HG03378 (cell line): ENCODE results near the gene NAT8.
"Not testable (repeated sequence)": the region's sequence is repeated elsewhere in the genome, so short reads cannot be mapped to it uniquely, and the experiment has no call there.

Source experiments
- ATAC-seq: cut with Tn5 transposase; IDR thresholded peaks from one replicate; pipeline ENCODE4 v1.9.1; 2021; ENCODE audit warnings: mild to moderate bottlenecking, moderate library complexity; ENCODE audit not compliant: unreplicated experiment

NAT8 gene

DNA sequence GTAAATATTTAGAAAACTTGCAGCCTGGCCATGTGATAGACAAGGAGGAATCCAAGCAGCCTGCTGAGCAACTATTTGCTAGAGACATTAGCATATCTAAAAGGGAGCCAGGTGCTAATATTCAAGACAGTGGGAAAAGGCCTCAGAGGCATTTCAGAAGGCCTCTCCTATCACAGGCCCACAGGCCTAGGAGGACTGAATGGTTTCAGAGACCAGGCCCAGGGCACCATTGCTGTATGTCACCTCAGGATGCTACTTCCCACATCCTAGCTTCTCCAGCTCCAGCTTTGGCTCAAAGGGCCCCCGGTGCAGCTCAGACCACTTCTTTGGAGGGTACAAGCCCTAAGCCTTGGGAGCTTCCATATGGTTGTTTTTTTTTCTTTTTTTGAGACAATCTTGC is 3.8 kb downstream of the NAT8 start:
- no peak for ATAC-seq

DNA sequence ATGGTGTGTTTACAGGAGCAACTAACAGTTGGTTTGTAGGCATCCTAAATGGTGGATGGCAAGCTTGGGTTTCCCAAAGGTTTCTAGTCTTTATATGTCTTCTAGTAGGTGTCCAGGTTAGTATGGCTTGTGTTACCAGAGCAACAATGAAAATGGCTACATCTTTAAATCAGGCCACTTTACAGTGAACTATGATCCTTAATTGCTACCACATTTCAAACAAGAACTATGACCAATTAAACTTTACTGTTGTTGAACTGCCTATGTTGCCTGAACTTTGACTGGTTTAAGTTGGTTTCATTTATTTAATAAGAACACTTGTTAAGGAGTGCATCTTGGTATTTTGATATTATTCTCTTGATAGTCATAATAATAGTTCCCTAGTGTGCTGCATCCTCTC is 5.2 kb downstream of the NAT8 start:
- ATAC-seq: not testable (repeated sequence)

DNA sequence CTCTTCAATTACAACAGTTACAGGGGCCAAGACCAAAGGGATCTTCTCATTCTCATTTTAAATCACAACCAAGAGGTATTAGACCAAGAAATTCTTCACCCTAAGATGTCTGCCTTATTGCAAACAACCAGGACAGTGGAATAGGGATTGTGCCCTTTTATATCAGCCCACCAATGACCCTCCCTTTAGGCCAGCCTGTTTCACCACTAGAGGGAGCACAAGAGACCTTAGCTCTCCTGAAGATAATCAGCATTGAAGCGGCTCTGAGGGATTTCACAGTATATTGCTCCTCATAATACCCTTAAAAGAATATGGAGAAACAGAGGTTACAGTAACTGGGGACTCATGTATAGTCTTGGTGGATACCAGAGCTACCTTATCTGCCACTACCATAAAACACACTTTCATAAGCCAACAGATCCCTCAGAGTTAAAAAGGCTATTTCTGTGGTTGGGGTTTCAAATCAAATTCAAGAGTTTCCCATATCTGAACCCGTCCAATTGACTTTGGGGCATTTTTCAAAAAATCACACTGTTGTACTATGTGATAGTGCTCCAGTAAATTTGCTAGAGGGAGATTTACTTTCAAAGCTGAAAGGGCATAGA is 11.5 kb downstream of the NAT8 start:
- not testable (repeated sequence) for ATAC-seq

DNA sequence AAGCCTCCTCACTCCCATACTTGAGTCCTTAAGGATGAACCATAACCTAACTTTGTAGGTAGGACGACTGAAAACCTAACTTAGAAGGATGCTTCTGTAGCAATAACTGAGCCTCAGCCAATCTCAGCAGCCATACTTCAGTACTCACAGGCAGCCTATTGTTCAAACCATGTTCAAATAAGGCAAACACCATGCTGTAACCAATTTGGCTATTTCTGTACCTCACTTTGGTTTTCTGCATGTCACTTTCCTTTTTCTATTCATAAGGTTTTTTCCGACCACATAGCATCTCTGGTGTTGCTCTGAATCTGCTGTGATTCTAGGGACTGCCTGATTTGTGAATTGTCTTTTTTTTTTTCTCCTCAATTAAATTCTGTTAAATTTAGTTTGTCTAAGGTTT is 13.7 kb downstream of the NAT8 start:
- peak; percentile 75 for ATAC-seq

DNA sequence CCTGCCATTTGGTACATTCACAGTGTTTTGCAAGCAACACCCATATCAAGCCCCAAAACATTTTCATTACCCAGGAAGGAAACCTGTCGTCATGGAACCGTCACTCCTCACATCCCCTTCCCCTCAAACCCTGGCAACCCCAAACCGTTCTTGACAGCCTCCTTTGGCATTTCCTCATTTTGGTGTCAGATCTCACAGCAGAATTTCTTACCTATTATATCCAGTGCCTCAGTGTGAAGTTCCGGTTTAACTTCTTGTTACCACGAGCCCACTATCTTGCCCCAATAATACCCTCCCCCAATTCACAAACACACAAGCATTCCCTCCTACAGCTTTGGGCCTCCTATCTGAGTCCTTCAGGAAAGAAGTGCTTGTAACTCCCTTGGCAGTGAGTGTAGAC is 16.0 kb downstream of the NAT8 start:
- ATAC-seq: not testable (repeated sequence)

DNA sequence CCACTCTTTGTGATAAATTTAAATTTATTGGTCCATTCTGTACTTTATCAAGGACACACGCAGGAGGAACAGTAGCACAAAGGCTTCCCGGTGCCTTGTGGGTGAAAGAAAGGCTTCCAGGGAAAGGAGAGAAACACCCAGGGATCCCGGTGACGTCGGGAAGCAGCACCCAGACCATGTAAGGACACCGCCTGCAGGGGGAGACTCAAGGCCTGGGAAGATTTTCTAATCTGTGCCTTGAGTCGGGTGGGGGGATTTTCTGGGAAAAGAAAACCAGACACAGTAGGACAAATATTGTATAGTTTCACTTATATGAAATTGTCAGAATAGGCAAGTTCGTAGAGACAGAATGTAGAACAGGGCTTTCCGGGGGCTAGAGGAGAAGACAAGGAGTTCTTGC is 17.6 kb downstream of the NAT8 start:
- ATAC-seq: not testable (repeated sequence)

DNA sequence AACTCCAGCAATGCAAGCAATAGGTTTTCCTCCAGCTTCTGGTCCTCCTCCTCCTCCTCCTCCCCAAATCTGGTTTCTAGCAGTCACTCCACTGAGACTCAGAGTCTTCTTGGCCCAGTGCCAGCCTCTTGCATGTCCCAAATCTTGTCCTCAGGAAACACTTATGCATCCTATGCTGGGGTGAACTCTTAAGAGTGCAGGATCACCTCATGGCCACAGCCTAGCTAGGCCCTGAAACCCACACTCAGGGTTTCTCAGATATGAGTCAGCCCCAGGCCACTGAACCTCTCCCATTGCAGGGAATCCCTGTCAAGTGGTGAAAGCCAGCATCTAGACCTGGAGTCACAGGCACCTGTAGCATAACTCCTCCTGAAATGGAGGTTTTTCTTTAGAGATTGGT is 18.2 kb downstream of the NAT8 start:
- ATAC-seq: not testable (repeated sequence)

DNA sequence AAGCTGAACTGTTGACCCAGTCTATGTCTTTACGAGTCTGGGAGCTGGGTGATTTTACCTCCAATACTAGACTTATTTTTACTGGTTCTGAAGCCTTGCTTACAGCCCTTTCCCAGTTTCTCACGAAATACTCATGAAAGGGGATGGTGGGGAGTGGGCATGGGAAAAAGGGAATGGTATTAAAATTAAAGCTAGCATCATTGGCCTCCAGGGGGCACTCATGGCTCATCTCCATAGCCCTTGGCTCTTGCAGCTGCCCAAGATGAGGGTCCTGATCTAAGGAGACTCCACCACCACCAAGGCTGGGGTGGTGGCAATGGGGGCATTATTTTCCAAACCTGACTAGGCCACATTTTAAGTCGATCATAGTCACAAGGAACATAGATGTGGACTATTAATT is 22.3 kb downstream of the NAT8 start:
- ATAC-seq: not testable (repeated sequence)

DNA sequence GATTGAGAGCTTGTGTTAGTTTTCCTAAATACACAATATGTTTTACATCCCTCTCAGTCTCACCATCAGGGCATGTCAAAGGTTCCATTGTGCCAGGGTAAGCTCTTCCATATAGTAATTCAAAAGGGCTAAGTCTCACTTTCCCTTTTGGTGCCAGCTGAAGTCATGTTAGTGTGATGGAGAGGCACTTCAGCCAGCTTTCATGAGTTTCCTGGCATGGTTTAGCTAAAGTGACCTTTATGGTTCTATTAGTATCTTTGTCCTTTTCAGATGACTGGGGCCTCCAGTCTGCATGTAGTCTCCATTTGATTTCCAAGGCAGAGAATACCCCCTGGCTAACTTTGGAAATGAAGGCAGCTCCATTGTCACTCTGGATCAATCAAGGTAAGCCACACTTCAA is 27.2 kb downstream of the NAT8 start:
- ATAC-seq: no peak

DNA sequence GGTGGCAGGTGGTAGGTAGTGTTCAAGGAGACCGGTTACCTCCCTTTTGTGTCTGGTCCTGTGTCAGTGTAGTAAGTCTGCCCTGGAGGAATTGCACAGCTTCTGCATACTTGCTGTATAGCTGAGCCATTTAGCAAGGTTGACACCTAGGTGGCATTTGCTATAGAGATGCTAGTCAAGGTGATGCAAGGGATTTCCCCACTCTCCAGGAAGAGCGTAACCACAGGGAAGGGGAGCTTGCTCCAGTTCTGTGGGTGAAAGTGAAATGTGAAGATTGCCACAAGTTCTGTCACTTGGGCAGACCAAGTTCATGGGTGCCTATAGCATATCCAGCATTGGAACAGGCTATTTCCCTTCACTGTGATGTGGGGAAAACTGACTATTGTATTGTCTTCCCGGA is 28.1 kb downstream of the NAT8 start:
- ATAC-seq: no peak

DNA sequence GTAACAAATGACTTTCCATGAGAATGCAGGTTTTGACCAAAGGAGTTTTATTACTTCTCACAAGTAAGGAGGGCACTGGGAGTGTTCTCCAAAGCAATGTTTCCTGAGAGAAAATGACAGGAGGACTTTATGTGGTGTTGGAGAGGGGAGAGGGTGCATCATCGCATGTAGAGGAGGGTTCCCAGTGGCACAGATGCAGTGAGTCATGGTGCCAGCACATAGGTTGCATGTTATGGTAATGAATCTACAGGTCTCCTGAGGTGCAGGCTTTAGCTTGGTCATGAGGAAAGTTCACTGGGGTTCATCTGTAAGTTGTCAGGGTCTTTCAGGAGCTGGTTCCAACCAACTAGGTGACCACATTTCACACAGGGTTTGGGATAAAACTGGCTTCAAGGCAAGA is 30.4 kb downstream of the NAT8 start:
- ATAC-seq: no peak

DNA sequence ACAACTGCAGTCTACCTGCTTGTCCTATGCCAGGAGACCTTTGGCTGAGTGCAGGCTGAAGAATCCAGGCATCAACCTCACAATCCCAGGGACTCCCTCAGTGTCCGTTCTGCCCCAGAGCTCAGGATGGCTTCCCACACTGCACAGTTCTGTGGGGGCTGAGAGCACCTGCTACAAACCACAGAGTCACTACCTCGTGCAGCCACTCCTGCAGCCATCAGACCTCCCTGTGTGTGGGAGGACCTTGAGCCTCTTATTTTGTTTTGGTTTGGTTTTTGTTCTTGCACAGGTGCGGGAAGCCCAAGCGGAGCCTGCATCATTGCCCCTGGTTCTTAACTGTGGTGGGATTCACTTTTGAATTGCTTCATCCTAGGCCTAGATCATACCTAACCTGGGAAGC is 31.0 kb downstream of the NAT8 start:
- ATAC-seq: no peak

DNA sequence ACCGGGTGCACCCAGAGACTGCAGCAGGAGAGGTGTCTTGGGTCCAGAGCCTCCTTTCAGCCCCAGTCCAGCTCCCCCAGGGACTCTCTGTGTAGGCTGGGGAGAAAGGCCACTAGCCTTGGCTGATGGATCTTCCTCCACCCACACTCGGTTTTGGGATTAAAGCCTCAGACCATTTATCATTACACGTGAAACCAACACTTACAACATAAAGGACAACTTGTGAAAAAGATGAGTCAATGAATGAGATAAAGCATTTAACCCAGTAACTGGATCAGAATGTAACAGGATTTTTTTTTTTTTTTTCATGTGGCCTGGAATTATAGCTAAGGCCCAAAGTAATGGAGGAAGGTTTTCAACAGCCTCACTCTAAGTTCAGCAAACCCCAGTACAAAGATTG is 32.1 kb downstream of the NAT8 start:
- ATAC-seq: no peak

DNA sequence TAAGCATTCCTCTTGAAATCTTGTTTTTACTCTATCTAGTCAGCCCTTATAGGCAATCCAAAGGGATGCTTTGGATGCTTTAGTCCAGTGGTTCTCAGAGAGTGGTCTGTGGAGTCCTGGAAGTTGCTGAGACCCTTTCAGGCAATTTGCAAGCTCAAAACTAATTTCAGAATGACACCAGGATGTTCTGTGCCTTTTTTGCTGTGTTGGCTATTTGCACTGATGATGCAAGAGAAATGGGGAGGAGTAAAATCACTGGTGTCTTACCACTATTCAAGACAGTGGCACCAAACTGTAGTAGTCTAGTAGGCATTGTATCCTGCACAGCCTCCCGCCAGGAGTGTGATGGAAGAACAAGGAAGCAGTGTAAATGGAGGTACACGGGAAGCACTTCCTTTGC is 37.6 kb downstream of the NAT8 start:
- ATAC-seq: not testable (repeated sequence)

DNA sequence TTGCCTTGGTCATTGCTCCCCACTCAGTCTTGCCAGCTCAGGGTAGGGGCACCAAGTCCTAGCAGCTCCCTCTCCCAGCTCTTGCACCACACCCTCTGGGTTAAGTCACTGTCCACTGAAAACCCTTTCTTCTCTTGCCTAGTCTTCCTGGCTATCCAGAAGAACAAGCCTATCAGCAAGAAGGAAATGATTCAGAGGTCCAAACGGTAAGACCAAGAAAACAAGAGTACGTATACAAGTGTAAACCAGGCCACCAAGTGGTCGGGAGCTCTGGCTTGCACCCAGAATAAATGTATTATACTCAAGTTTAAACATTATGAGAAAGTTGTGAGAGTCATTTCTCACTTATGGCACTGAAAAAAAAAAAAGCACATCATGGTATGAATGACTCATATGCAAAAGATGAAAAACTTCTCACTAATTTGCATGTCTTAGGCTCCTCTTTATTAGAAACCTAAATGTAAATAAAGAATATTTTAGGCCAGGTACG is 39.1 kb downstream of the NAT8 start:
- ATAC-seq: peak; percentile 80

DNA sequence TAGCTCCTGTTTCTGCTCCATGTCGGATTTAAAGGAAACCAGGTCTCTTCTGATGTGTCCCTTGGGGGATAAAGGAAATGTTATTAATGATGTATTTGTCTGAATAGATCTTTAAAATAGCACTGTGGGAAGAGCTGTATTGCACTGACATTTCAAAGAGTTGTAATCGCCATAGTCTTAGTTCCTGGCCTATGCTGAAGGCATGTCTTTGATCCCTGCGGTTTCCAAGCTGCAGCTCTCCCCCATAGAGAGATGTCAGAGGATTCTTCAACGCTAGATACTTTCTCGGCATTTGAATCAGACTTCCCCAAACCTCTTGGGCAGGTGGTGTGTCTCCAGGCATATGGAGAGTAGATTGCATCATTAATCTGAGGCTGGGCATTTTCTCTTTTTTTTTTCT is 40.4 kb downstream of the NAT8 start:
- ATAC-seq: no peak

DNA sequence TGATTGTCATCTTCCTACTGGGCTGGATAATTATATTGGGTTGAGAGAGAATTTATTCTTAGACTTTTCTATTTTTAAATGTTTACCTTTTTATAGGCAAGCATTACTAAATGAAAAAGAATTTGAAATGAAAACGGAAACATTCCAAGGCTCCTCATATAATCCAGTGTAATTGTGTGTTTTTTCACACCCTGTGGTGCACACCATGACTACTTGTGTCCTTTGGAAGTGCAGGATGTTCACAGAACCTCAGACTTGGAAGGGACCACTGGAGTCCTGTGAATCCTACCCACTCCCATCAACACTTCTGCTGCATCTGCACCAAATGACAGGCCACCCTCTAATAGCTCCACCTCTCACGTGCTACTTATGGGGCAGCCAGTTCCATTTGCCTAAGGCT is 48.0 kb downstream of the NAT8 start:
- ATAC-seq: no peak

DNA sequence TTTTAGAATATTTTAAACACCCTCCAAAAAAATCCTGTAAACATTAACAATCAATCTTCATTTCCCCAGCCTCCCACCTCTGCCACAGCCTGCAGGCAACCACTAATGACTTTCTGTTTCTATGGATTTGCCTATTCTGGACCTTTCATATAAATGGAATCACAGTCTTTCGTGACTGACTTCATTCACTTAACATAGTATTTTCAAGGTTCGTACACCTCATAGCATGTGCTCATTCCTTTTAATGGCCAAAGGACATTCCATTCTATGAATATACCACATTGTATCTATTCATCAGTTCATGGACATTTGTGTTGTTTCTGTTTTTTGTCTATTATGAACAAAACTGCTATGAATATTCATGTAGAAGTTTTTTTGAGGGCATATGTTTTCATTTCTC is 48.5 kb downstream of the NAT8 start:
- ATAC-seq: no peak
